Measurements from ENCODE around the gene PABPN1L. TPM values are rescaled to one million over a fixed set of nuclear protein-coding genes. Genes with fewer than 3 reads are reported as not detected.
A peak's percentile ranks its signal among the peaks of the same experiment; 100 is the strongest.

The PABPN1L gene
- total and polyA plus RNA-seq, 9 of the 15 experiments (the other 6 are each of a cell fraction or from before 2014, with no cell fraction given), result 0.11 to 0.32 TPM; not detected in 7

GRCh38 chr16:88870608-88871348, 4.3 kb upstream of the PABPN1L start (continued):
- TF ChIP-seq TAF15 (IDR thresholded peaks at IDR 0.05; ENCODE audit: low read depth, low read length) (no peak), FOS (IDR thresholded peaks at IDR 0.05; ENCODE audit: extremely low read depth, insufficient read length) (no peak), ZNF146 (CRISPR knock-in tag; IDR thresholded peaks at IDR 0.05; ENCODE audit: unreplicated experiment) (no peak), RBM15 (IDR thresholded peaks at IDR 0.05; ENCODE audit: insufficient read depth, low read length) (no peak), TOE1 (IDR thresholded peaks at IDR 0.05; ENCODE audit: borderline replicate concordance) (no peak), TOE1 (CRISPR knock-in tag; IDR thresholded peaks at IDR 0.05; ENCODE audit: borderline replicate concordance, low read depth) (0 out of 2 replicates have a peak, but pooled peaks have one; percentile 33), ZNF121 (CRISPR knock-in tag; conservative IDR thresholded peaks at IDR 0.05) (no peak), SMAD3 (CRISPR knock-in tag; conservative IDR thresholded peaks at IDR 0.05) (no peak), POLR2A (conservative IDR thresholded peaks at IDR 0.05) (peak; percentile 31; the same call in 1 of the 2 replicates), ZBTB34 (CRISPR knock-in tag; IDR thresholded peaks at IDR 0.05) (no peak), ZNF57 (CRISPR knock-in tag; IDR thresholded peaks at IDR 0.05) (no peak), ZNF143 (CRISPR knock-in tag; IDR thresholded peaks at IDR 0.05) (no peak), TCF7 (IDR thresholded peaks at IDR 0.05; ENCODE audit: borderline replicate concordance) (no peak), YY1 (IDR thresholded peaks at IDR 0.05; ENCODE audit: borderline replicate concordance in 1 of 3, control insufficient read depth in 1 of 3, extremely low read depth in 1 of 3, insufficient read depth in 3 of 3, insufficient read length in 1 of 3, insufficient replicate concordance in 2 of 3, low read depth in 1 of 3, low read length in 2 of 3) (no peak), NELFE (IDR thresholded peaks at IDR 0.05; ENCODE audit: insufficient read depth, insufficient read length) (no peak), GTF2B (IDR thresholded peaks at IDR 0.05; ENCODE audit: extremely low read depth, insufficient read length) (no peak), SREBF2 (CRISPR knock-in tag; IDR thresholded peaks at IDR 0.05) (no peak)
- TF ChIP-seq, protein P1, sequence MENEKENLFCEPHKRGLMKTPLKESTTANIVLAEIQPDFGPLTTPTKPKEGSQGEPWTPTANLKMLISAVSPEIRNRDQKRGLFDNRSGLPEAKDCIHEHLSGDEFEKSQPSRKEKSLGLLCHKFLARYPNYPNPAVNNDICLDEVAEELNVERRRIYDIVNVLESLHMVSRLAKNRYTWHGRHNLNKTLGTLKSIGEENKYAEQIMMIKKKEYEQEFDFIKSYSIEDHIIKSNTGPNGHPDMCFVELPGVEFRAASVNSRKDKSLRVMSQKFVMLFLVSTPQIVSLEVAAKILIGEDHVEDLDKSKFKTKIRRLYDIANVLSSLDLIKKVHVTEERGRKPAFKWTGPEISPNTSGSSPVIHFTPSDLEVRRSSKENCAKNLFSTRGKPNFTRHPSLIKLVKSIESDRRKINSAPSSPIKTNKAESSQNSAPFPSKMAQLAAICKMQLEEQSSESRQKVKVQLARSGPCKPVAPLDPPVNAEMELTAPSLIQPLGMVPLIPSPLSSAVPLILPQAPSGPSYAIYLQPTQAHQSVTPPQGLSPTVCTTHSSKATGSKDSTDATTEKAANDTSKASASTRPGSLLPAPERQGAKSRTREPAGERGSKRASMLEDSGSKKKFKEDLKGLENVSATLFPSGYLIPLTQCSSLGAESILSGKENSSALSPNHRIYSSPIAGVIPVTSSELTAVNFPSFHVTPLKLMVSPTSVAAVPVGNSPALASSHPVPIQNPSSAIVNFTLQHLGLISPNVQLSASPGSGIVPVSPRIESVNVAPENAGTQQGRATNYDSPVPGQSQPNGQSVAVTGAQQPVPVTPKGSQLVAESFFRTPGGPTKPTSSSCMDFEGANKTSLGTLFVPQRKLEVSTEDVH (IDR thresholded peaks at IDR 0.05; ENCODE audit: low read depth, partially characterized antibody), result no peak
- TF ChIP-seq, protein P2, sequence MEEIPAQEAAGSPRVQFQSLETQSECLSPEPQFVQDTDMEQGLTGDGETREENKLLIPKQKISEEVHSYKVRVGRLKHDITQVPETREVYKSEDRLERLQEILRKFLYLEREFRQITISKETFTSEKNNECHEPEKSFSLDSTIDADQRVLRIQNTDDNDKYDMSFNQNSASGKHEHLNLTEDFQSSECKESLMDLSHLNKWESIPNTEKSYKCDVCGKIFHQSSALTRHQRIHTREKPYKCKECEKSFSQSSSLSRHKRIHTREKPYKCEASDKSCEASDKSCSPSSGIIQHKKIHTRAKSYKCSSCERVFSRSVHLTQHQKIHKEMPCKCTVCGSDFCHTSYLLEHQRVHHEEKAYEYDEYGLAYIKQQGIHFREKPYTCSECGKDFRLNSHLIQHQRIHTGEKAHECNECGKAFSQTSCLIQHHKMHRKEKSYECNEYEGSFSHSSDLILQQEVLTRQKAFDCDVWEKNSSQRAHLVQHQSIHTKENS (CRISPR knock-in tag; IDR thresholded peaks at IDR 0.05), result no peak

All from K562 (cell line).